ENCODE data around the gene PTPRK.

DNA sequence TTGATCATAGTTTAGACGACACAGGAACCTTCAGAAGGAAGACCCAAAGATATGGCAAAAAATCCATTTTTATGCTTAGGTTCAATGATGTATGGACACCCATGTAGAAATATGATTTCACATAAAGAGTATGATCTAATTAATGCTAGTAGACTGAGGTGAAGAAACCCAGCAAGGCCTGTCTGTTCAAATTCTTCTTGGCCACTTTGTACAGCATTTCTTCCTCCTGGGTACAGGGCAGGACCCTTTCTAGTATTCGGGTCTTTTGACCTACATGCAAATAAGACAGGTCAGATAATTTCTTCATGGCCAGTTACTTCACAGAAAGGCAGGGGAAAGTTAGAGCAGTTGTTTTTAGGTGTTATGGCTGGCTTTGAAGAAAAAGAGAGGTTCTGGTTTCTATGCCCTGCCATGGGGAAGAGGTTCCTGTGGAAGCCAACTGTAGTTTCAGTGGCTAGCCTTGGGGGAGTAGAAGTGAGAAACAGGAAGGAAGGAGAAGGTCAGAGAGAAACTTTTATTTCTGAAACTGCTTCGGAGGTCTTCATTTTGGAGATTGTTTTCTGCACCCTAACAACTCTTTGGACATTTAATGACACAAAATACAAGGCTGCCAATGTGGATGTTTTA lies 208.3 kb downstream of the PTPRK start:
- TF ChIP-seq, protein P1, sequence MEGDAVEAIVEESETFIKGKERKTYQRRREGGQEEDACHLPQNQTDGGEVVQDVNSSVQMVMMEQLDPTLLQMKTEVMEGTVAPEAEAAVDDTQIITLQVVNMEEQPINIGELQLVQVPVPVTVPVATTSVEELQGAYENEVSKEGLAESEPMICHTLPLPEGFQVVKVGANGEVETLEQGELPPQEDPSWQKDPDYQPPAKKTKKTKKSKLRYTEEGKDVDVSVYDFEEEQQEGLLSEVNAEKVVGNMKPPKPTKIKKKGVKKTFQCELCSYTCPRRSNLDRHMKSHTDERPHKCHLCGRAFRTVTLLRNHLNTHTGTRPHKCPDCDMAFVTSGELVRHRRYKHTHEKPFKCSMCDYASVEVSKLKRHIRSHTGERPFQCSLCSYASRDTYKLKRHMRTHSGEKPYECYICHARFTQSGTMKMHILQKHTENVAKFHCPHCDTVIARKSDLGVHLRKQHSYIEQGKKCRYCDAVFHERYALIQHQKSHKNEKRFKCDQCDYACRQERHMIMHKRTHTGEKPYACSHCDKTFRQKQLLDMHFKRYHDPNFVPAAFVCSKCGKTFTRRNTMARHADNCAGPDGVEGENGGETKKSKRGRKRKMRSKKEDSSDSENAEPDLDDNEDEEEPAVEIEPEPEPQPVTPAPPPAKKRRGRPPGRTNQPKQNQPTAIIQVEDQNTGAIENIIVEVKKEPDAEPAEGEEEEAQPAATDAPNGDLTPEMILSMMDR (conservative IDR thresholded peaks at IDR 0.05): no peak
- TF ChIP-seq ZFX (IDR thresholded peaks at IDR 0.05): no peak
